ENCODE data around the gene CASP8AP2. TPM values are rescaled to one million over a fixed set of nuclear protein-coding genes. Genes with fewer than 3 reads are reported as not detected.

The CASP8AP2 gene
- total RNA-seq: 4.5 and 7.4 TPM in 2 replicates

DNA sequence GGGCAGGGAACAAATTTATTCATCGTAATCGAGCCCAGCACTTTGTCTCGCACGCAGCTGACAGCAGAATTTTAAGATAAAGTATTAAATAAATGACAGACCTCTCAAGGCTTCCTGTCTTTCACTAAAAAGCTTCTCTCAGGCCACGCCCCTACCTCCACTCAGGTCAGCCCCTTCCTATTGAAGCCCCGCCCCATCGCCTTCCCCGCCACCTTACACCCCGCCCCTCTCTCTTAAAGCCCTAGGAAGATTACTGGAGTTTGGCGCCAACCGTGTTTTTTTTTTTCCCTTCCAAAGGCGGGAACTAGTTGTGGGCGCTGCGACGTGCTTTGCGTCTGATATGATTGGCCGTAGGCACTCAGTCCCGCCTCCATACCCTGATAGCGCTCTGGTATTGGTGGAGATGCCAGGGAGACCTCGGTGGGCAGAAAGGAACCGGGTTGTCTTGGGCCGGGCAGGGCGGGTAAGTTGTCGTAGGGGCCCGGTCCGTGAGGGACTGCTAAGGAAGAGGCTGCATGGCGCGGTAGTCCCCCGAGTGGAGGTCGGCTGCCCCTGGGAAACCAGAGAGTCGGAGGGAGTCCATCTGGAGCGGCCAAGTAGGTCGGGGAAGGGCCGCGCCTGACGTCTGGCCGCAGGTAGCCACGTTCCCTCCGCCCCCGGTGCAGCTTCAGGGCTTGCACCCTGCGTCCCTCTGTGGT is at the start of gene CASP8AP2:
CASP8AP2 (plus strand) TSS at position 409 of the 698 bp plus-strand sequence.

DNA sequence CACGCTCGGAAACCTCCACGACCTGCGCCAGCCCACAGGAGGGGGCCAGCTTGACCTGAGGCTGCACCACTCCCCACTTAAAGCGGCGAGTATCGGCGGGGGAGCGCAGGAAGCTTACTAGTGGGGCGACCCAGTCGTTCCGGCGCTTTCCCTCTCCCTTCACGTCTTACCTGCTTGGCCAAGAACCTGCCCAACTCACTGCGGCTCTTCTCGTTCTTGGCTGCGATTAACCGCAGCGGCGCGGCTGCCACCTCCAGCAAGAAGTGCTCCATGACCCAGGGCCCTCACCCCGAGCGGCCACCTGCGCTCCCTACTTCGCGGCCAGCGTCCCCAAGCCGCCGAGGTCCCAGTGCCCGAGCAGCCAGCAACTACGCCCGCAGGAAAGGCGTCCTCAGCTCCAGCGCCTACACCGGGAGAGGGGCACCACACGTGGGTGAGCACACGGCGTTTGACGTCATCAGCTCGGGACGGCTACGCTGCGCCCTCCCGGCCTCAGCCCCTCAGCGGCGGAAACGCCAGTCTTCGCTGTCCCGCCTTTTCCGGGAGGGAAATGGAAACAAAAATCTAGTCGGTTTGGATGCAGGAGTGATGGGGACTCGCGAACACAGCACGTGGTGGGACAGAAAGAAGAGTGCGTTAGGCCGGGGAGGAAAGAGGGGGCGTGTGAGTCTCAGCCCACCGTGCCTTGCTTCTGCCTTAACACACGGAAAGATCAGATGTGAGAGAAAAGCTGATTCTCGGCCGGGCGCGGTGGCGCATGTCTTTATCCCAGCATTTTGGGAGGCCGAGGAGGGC is 10.1 kb upstream of the CASP8AP2 start, which contains the start of gene MDN1:
MDN1 (minus strand) TSS at position 459 of the 795 bp plus-strand sequence; CDS start at position 272, 187 bp downstream.

DNA sequence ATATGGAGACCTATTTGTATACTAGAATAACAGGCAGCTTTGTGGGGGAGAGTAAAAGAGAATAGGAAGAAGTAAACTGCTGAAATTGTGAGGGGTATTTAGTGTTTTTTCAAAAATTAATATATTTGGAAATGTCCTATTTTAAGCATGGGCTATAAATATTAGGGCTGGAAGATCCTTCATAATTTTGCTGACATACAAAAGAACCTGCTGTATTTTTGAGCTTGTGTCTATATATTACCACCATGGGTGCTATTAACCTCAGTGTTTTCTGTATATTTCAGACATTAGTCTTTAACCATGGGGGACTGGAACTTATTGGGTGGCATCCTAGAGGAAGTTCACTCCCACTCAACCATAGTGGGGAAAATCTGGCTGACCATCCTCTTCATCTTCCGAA is 64.5 kb downstream of the CASP8AP2 start, which contains the start of gene GJA10:
GJA10 (plus strand) TSS at position 301 of the 400 bp plus-strand sequence; CDS start at position 301, 0 bp downstream.

Other genes starting within 250 kb of the CASP8AP2 start
- 14.3 and 22.7 TPM in 2 replicates for gene LYRM2, start 191.1 kb upstream of the CASP8AP2 start, total RNA-seq
- 15.6 and 23.2 TPM in 2 replicates for gene MDN1, start 10.1 kb upstream of the CASP8AP2 start, total RNA-seq
- gene GJA10, start 64.6 kb downstream of the CASP8AP2 start, total RNA-seq: not detected in 2 replicates